Stimulated activated CD8-positive, alpha-beta memory T cell treated with anti-CD3 and anti-CD28 coated beads, Interleukin-12 subunit alpha, Interleukin-12 subunit beta, amount 100 ng/mL, for 24 hours (primary cell): ENCODE data around the gene DNAH8.

Experiments used
- DNase-seq: peaks from one replicate; pipeline ENCODE4 v3.0.0-alpha.2; 2020; ENCODE audit errors: extremely low read depth

Gene DNAH8

GRCh38 chr6:39075010-39075686, 360.0 kb downstream of the DNAH8 start:
- no peak for DNase-seq

GRCh38 chr6:39075807-39076622, 360.9 kb downstream of the DNAH8 start:
- no peak for DNase-seq

GRCh38 chr6:39076623-39077535, 361.8 kb downstream of the DNAH8 start:
- DNase-seq = no peak

- no peak for DNase-seq
Measured at GRCh38 chr6:39077882-39078594, 362.9 kb downstream of the DNAH8 start.

- DNase-seq = no peak
Measured at GRCh38 chr6:39078695-39079094, 363.6 kb downstream of the DNAH8 start.

- no peak for DNase-seq
Measured at GRCh38 chr6:39079197-39080125, 364.4 kb downstream of the DNAH8 start.
